Activated CD4-positive, CD25-positive, alpha-beta regulatory T cell treated with anti-CD3 and anti-CD28 coated beads, Interleukin-2, amount 50 U/mL, for 24 hours (primary cell): Measurements from ENCODE around the gene SARDH.
"Not testable (repeated sequence)": the region's sequence is repeated elsewhere in the genome, so short reads cannot be mapped to it uniquely, and the experiment has no call there.

Source experiments
- ATAC-seq, 2 donors: fragments of 150-1000 bp; cut with Tn5 transposase; one replicate each; pipeline ENCODE4 v1.10.0; 2021; ENCODE audit warnings: mild to moderate bottlenecking in 1 of 2, moderate library complexity in 1 of 2

The SARDH gene

DNA sequence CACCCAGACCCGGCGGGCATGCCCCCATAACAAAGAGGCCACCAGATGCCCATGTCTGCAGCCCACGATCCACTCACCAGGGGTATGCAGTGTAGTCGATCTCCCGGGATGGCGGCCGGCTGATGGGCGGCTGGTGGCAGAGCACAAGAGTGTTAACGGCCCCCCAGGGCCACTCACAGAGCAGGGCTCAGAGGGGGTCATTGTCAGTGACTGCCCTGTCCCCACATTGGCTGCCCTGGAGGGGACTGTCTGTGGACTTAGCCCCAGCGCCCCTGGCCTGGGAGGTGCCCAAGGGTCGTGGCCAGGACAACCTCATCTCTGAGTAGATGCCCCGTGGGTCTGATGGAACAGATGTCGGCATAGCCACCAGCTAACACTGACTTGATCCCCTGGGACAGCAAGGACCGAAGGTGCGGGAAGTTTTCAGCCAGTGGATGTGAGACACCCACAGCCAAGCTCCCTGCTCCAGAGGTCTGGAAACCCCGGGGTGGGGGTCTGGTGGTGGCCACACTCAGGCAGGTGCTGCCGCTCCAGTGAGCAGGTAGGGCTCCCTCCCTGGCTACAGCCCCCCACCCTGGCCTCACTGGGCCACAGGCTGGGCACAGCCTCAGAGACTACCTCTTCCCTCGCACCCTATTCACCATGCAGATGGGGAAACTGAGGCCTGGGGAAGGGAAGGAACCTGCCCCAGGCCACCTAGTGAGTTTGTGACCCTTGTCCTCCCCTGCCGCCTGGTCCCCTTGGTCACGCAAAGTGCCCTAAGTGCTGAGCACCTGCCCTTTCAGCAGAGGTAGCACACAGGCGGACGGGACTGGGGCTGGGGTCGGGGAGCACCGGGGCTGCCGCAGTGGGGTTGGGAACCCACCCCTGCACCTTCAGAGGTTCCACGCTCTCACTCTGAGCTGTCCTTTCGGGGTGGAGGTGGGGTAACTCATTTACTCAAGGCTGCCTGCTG, 38.1 kb upstream of the SARDH start:
- no peak for ATAC-seq

DNA sequence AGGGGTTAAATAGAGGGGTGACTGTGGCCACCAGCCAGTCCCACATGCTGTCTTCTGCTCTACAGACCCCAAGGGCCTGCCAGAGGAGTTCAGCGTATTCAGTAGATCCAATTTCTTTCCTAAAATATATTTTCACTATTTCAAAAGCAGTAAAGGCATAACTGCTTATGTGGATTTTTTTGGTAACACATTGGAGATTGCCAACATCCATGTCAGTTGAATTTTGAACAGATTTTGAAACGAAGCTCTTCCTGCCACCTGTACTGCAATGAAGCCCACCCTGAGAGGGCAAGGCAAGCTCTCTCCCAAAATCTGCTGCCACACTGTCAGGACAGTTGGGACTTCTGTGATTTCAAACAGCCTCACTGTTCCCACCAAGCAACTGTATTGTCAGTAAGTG, 37.1 kb upstream of the SARDH start:
- ATAC-seq = no peak

DNA sequence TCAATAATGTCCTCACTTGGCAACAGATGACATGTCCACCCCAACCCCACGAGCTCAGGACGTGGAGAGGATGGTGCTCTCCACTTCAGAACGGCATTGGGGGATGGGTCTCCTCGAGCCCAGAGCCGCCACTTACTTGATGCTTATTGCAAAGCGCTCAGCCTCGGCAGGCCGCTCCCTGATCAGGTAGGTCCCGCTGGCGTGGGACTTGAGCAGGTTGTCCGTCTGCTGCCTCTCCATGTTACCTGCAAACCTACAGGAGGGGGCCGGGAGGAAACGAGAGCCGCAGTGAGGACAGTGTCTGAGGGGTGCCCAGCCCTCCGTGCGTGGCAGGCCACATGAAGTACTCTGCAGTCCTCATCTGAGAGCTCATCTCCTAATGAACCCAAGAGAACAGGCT, 36.6 kb upstream of the SARDH start:
- no peak for ATAC-seq

DNA sequence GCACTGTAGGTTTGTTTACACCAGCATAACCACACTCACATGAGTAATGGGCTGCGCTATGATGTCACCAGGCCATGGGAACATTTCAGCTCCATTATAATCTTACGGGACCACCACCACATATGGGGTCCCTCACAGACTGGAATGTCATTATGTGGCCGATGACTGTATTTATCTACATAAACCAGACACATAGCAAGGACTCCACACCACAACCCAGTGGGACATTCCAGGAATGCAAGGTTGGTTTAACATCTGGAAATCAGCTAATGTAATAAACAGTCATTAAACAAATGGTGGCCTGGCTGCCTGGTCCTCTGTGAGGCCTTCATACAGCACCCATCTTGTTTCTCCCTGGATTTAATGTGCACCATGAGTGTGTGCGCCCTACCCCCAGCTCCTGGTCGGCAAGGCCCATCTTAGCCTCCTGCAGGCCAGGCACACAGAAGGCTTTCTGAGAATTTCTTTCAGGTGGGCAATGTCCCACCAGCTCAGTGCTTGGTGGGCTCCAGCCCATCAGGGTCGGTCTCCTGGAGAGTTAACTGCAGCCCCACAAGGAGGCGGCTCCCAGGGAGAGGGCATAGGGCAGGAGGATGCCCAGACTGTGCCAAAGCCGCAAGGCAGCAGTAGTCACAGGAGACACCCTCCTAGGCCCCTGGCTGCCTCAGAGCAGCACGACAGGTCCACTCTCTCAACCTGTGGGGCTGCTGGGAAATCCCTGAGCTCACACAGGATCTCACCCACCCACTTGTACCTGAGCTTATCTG, 35.9 kb upstream of the SARDH start:
- ATAC-seq = no peak

DNA sequence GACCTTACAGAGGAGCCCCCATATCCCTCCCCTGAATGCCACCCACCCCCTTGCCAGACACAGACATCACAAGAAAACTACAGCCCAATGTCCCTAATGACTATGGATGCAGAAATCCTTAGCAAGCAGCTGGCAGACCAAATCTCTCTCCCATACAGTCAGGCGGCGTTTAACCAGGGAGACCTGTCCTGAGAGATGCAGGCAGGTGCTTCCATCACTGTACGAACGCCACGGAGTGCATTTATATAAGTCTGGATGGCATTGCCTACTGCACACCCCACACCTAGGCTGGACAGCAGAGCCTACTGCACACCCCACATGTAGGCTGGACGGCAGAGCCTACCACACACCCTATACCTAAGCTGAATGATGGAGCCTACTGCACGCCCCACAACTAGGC, 34.4 kb upstream of the SARDH start:
- no peak for ATAC-seq

DNA sequence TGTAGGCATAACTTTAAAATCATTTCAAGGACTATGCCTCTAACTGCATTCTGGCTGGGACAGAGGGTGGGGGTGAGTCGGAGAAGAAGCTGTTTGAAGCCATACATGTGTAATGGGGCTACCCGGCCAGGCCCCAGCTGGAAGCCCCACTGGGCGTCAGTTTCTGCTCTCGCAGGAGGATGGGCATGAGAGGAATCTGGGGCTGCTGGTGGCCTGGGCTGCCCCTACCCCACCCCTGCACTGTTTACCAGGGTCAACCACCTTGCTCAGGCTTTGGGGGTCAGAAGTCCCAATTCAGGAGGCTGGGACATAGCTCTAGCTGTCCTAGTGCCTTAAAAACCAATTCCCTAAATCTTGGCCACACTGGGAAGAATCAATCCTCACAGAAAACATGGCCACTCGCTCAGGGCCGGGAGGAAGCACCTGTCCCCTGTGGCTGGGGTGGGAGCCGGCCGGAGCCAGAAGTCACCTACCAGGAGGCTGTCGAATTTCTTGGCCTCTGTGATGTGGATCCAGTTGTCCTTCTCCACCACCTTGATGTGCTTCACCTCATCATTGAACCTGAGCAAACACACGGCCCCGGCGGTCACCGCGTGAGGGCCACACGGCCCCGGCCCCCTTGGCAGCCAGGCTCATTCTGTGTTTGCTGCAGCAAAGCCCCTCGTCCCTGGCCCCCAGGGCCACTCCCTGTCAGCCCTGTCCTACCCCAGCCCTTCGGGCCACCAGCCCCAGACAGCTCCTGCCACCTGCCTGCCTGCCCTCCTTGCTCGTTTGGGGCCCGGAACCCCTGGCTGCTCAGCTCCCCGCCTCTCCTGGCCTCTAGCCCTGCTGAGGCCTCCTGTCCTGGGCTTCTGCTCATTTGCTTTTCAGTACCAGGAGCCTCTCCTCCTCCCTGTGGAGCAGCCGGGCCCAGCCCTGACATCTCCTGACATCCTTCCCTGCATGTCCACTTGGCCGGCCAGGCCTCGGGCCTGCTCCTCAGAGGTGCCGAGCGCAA, 33.6 kb upstream of the SARDH start:
- no peak for ATAC-seq

DNA sequence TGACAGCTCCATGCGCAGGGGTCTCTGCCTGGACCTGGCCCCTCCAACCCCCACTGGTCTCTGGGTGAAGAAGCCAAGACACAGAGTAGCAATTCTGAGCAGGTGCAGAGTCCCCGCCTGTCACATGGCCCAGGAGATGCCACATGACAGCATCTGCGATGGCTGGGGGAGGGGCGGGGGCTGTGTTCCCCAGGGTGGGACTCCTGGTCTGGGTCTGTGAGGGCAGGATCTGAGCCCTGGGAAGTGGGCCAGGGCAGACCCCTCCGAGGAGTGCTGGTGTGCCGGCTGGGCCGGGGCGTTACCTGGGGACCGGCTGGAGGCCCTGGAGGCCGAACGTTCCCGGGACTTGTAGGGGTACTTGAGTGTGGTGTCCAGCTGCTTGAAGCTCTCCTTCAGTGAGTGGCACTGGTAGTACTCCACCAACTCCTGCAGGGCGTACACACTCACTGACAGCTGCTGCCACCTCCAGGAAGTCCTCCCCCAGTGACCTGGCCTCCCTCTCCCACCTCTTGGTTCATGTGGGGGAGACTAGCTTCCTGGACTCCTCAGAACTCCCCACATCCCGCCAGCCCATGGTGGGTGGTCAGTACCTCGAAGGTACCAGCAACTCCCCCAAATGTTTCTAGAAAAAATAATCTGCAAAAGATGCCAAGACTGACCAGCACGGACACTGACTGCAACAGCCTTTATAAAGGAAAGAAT, 32.1 kb upstream of the SARDH start:
- ATAC-seq = no peak

DNA sequence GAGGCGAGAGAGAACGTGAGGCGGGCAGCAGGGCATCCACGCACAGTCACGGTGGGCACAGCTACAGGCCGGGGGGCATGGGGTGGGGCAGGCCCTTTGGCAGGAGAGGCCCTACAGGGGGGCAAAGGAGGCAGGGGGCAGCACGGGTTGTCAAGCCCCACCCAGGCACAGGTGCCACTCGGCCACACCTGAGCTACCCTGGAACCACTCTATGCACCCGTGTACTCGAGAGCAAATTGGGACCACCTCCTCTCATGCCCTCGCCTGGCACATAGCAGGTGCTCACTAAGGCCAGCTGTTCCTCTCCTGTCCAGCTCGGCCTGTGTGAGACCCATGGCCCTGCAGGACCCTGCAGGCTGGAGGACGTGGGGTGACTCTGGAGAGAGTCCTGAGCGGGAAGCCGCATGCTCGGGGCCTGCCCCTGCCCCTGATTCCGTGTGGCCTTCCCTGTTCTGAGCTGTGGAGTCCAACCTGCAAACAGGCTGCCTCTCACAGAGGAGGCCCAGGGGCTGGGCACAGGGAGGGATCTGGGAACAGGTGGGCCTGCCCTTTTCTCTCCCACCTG, 31.4 kb upstream of the SARDH start:
- no peak for ATAC-seq

DNA sequence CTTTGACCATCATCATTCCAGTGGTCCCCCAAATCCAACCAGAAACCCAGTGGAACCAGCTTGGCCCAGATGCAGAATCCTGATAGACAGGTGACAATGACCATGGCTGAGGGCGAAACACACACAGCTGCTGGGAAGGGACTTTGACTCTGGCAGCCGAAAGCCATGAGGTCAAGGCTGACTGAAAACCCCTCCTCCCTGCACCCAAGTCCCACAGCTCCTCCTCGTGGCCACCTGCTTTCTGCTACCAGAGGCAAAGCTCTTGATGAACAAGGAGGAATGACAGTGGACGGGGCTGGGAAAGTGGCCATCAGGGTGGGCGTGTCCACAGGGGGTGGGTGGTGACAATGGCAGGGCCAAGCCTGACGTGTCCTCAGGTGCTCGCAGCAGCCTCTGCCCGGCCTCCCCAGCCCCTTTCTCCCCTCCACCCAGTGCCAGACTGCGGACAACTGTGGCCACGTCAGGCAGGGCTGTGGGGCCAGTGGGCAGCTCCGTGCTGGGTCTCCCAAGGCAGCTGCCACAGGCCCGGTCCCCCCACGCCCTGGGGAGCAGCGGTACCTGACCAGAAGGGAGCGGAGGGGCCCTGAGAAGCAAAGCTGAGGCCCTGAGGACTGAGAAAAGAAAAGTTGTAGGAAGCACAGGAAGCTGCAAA, 30.8 kb upstream of the SARDH start:
- no peak for ATAC-seq

DNA sequence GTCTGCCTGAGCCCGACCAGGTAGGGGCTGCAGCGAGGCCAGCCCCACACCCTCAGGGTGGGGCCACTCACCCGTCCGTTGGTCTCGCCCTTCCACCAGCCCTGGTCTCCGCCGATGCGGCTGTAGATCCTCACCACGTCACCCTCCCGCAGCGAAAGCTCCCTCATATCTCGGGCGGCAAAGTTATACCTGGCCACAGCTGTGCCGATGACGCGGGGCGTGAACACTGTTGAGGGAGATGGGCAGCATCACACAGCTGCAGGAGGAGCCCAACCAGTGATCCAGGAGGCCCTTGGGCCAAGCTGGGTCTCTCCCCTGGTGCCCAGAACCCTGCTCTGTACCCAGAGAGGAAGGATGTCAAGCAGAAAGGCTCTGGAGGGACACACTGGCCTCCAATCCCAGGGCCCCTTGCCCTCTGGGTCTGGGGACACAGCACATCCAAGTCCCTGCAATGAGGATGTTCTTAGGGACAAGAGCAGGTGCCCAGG, 30.3 kb upstream of the SARDH start:
- ATAC-seq = no peak

DNA sequence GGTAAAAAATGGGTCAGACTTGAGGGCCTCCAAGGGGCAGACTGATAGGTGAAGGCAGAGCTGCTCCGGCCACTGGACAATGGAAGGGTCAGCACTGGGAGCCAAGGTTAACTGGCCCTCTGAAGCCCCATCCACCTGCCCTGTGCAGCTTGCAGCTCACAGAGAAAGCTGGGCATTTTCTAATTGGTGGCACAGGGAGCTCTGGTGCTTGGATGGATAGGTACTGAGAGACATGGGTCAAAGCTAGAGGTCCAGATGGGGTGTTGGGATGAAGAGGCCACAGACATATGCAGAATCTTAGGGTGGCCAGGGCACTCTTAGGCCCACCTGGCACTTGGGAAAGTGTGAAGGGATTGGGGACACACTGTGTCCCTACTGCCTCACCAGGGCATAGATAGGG, 29.5 kb upstream of the SARDH start:
- no peak for ATAC-seq

DNA sequence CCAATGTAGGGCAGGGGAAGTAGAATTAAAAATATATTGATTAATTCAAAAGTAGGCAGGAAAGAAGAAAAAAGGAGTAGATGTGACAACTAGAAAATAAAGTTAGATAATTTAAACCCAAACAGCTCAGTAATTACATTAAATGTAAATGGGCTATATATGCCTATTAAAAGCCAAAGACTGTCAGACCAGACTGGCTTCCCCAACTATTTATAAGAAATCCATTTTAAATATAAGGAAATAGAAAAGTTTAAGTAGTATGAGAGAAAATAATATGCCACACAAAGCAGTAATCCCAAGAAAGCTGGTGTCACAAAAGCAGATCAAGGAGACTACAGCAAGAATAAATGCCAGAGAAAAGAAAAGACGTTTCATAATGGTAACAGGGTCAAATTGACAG, 28.9 kb upstream of the SARDH start:
- no peak for ATAC-seq

DNA sequence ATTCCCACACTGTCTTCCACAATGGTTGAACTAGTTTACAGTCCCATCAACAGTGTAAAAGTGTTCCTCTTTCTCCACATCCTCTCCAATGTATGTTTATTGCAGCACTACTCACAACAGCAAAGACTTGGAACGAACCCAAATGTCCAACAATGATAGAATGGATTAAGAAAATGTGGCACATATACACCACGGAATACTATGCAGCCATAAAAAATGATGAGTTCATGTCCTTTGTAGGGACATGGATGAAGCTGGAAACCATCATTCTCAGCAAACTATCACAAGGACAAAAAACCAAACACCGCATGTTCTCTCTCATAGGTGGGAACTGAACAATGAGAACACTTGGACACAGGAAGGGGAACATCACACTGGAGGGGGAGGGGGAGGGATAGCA, 28.1 kb upstream of the SARDH start:
- ATAC-seq = not testable (repeated sequence)

DNA sequence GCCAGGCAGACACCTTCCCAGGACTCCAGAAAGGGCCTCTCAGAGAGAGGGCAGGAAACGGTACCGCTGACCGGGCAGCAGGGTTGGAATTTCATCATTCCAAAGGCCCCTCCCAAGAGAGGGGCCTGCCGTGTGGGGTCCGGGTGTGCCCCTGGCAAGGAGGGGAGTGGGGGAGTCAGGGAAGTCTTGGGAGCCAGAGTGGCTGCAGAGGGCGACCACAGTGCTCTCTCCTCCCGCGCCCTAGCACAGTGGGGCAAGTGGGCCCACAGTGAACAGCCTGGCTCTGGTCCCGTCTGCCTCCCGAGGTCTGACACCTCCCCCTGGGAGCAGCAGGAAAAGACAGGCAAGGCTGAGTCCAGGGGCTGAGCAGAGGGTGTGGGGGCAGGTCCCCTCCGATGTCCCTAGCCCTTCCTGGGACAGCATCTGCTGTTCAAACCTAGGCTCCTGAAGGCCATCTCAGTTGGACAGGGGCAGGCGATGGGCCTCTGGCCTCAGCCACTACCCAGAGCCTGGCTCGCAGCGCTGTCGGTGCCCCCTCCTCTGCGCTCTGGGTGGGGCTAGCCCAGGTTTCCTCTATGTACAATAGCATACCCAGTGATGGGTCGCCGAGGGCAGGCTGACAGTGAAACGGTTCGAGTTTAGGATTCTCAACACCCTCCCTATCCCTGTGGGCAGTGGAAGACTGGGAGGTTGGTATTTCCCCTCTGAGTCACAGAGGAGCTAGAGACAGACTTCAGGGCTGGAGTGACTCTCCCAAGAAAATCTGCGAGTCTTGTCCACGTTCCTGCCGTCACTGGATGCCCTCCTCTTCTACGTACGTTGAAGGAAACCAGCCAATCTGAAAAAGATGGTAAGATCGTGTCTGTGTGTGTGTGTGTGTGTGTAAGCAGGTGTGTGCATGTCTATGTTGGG, 25.4 kb upstream of the SARDH start:
- no peak for ATAC-seq

DNA sequence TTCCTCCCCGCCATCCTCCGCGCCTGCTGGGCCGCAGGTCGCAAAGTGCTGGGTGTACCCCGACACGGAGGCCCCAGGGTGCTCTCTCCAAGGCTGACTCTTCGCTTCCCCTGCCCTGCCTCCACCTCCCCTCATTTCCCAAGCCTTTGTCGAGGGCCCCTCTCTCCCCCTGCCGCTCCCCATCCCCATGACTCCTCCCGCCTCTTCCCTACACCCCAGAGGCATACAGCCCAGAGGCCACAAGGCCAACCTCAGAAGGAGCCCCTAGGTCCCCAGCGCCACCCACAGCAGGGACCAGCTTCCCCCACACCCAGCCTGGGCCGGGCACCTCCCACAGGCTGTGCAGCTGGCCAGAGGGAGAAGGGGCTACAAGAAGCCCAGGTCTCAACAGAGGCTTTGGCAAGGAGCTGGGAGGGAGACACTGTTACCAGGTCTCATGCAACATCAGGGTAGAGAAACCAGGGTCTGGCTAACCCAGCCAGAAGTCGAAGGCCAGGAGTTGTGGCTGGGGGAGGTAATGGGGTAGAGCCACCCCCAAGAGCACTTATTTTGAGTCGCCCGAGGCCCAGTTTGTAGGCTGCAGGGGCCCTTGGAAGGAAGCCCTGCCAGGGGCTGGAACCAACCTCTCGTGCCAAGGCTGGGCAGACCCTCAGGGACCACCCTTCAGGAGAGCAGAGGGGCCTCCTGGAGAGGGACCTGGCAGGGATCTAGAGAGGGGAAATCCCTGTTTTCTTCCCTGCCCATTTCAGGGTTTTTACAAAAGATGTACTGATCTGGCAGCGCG, 24.5 kb upstream of the SARDH start:
- ATAC-seq = no peak

DNA sequence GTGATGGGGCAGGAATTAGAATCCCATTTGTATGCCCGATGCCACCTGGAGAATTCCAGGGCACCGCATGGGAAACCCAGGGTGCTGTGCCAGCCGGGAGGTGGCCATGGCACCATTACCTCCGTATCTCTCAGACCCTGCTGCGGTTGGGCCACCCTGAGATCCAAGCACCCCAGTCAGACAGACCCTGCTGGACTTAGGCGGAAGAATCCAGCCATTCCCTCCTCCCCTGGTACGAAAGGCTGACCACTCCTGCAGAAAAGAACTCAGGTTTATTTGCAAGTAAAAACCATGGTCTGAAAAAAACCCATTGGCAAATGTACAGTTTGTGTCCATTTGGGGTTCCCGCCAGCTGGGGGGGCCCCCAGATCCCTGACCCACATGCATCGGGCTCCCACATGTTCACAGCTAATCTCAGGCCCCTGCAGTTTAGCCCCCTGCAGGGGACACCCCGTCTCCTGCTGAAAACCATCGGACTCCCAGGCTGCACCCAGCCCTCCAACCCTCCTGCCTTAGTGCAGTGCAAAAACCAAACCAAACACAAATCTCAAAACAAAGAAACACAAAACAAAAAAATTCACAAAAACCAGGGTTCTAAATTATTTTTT, 23.6 kb upstream of the SARDH start:
- no peak for ATAC-seq

DNA sequence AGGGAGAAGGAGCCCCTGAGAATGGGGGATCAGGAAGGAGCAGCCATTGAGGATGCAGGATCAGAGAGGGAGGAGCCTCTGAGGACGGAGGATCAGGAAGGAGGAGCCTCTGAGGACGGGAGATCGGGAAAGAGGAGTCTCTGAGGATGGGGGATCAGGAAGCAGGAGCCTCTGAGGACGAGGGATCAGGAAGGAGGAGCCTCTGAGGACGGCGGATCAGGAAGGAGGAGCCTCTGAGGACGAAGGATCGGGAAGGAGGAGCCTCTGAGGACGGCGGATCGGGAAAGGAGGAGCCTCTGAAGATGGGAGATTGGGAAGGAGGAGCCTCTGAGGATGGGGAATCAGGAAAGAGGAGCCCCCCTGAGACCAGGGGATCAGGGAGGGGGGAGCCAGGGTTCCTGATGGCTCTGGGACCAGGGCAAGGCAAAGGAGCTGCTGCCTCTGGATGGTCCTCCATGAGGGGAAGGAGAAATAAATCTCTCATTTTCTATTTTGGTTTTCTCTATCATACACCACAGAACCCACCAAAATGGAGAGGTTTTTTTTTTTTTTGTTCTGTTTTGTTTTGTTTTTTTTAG, 22.6 kb upstream of the SARDH start:
- ATAC-seq = no peak

DNA sequence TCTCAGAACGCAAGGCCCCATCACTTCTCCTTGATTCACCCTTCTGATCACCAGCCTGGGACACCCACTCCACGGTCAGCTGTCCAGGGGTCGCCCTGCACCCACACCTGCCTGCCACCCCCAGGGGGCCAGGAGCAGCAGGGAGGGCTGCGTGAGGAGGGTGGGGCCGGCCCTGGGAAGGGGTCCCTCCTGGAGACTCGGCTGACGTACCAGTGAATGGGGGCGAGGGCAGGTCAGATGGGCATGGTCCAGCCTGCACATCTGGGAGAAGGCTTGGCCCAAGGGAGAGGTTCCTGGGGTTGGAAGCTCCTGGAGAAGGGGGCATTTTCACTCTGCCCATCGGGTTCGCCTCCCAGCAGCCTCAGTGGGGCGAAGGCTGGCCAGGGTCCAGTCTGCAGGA, 21.8 kb upstream of the SARDH start:
- no peak for ATAC-seq
